HEK293 (cell line): ENCODE data around the gene ZNF546.

Experiments
- FEZF1 ChIP-seq: fragments of 450-650 bp; formaldehyde crosslinking; IDR thresholded peaks from 2 replicates; pipeline ENCODE4 v1.5.1; 2016; ENCODE audit warnings: missing biosample characterization, missing genetic modification characterization
- HOXA7 ChIP-seq: sonication (generic); formaldehyde crosslinking; IDR thresholded peaks from 2 replicates; pipeline ENCODE4 v1.8.1; 2022; ENCODE audit warnings: missing genetic modification reagents, borderline replicate concordance
- MZF1 ChIP-seq: fragments of 450-650 bp; formaldehyde crosslinking; IDR thresholded peaks from 2 replicates; pipeline ENCODE4 v1.5.1; 2017; ENCODE audit warnings: missing biosample characterization, missing genetic modification characterization, borderline replicate concordance
- SP7 ChIP-seq: fragments of 450-650 bp; formaldehyde crosslinking; IDR thresholded peaks from 2 replicates; pipeline ENCODE4 v1.5.1; 2016; ENCODE audit warnings: missing biosample characterization, missing genetic modification characterization
- WT1 ChIP-seq: fragments of 450-650 bp; formaldehyde crosslinking; IDR thresholded peaks from 2 replicates; pipeline ENCODE4 v1.5.1; 2016; ENCODE audit warnings: missing biosample characterization, missing genetic modification characterization
- ZBTB21 ChIP-seq: fragments of 450-650 bp; formaldehyde crosslinking; IDR thresholded peaks from 2 replicates; pipeline ENCODE4 v1.5.1; 2017; ENCODE audit warnings: missing biosample characterization, missing genetic modification characterization
- ZFP69B ChIP-seq: fragments of 450-650 bp; formaldehyde crosslinking; IDR thresholded peaks from 2 replicates; pipeline ENCODE4 v1.5.1; 2016; ENCODE audit warnings: missing biosample characterization, missing genetic modification characterization
- ZNF146 ChIP-seq: fragments of 450-650 bp; formaldehyde crosslinking; IDR thresholded peaks from 2 replicates; pipeline ENCODE4 v1.5.1; 2016; ENCODE audit warnings: missing biosample characterization, missing genetic modification characterization
- ZNF18 ChIP-seq: fragments of 450-650 bp; formaldehyde crosslinking; IDR thresholded peaks from 2 replicates; pipeline ENCODE4 v1.5.1; 2016; ENCODE audit warnings: missing biosample characterization, missing genetic modification characterization
- ZNF19 ChIP-seq: fragments of 450-650 bp; formaldehyde crosslinking; IDR thresholded peaks from 2 replicates; pipeline ENCODE4; 2016; ENCODE audit warnings: missing biosample characterization, missing genetic modification characterization, low read depth
- ZNF239 ChIP-seq: fragments of 450-650 bp; formaldehyde crosslinking; IDR thresholded peaks from 2 replicates; pipeline ENCODE4 v1.5.1; 2016; ENCODE audit warnings: missing biosample characterization, missing genetic modification characterization
- ZNF302 ChIP-seq: fragments of 450-650 bp; formaldehyde crosslinking; IDR thresholded peaks from 2 replicates; pipeline ENCODE4 v1.5.1; 2016; ENCODE audit warnings: missing biosample characterization, missing genetic modification characterization, low read depth
- ZNF324 ChIP-seq: fragments of 450-650 bp; formaldehyde crosslinking; IDR thresholded peaks from 2 replicates; pipeline ENCODE4 v1.5.1; 2016; ENCODE audit warnings: missing biosample characterization, missing genetic modification characterization
- ZNF335 ChIP-seq: fragments of 450-650 bp; formaldehyde crosslinking; conservative IDR thresholded peaks from 2 replicates; pipeline ENCODE4 v1.5.1; 2016; ENCODE audit warnings: missing biosample characterization, missing genetic modification characterization
- ZNF423 ChIP-seq: fragments of 450-650 bp; formaldehyde crosslinking; IDR thresholded peaks from 2 replicates; pipeline ENCODE4 v1.5.1; 2016; ENCODE audit warnings: missing biosample characterization, missing genetic modification characterization
- ZNF548 ChIP-seq: fragments of 450-650 bp; formaldehyde crosslinking; IDR thresholded peaks from 2 replicates; pipeline ENCODE4 v1.5.1; 2016; ENCODE audit warnings: missing biosample characterization, missing genetic modification characterization
- ZNF701 ChIP-seq: fragments of 450-650 bp; formaldehyde crosslinking; IDR thresholded peaks from 2 replicates; pipeline ENCODE4 v1.5.1; 2016; ENCODE audit warnings: missing biosample characterization, missing genetic modification characterization
- ZNF707 ChIP-seq: fragments of 450-650 bp; formaldehyde crosslinking; IDR thresholded peaks from 2 replicates; pipeline ENCODE4 v1.5.1; 2016; ENCODE audit warnings: missing biosample characterization, missing genetic modification characterization
- ZNF792 ChIP-seq: fragments of 450-650 bp; formaldehyde crosslinking; IDR thresholded peaks from 2 replicates; pipeline ENCODE4 v1.5.1; 2016; ENCODE audit warnings: missing biosample characterization, missing genetic modification characterization
- ZSCAN18 ChIP-seq: fragments of 450-650 bp; formaldehyde crosslinking; IDR thresholded peaks from 2 replicates; pipeline ENCODE4 v1.5.1; 2016; ENCODE audit warnings: missing biosample characterization, missing genetic modification characterization
- ZSCAN23 ChIP-seq: fragments of 450-650 bp; formaldehyde crosslinking; IDR thresholded peaks from 2 replicates; pipeline ENCODE4 v1.5.1; 2016; ENCODE audit warnings: missing biosample characterization, missing genetic modification characterization
- ZSCAN4 ChIP-seq: fragments of 450-650 bp; formaldehyde crosslinking; IDR thresholded peaks from 2 replicates; pipeline ENCODE4 v1.5.1; 2017; ENCODE audit warnings: missing biosample characterization, missing genetic modification characterization
- TF ChIP-seq, protein P1 (sequence below): fragments of 450-650 bp; formaldehyde crosslinking; IDR thresholded peaks from 2 replicates; pipeline ENCODE4 v1.5.1; 2016; ENCODE audit warnings: missing biosample characterization, missing genetic modification characterization
- TF ChIP-seq, protein P2 (sequence below): fragments of 450-650 bp; IDR thresholded peaks from 2 replicates; pipeline ENCODE4 v1.5.1; 2018; ENCODE audit warnings: missing biosample characterization, mild to moderate bottlenecking, missing genetic modification characterization
- TF ChIP-seq, protein P3 (sequence below): fragments of 450-650 bp; formaldehyde crosslinking; IDR thresholded peaks from 2 replicates; pipeline ENCODE4 v1.5.1; 2017; ENCODE audit warnings: missing biosample characterization, missing genetic modification characterization
- TF ChIP-seq, protein P4 (sequence below): fragments of 450-650 bp; formaldehyde crosslinking; IDR thresholded peaks from 2 replicates; pipeline ENCODE4 v1.5.1; 2016; ENCODE audit warnings: missing biosample characterization, missing genetic modification characterization

ZNF546 gene

DNA sequence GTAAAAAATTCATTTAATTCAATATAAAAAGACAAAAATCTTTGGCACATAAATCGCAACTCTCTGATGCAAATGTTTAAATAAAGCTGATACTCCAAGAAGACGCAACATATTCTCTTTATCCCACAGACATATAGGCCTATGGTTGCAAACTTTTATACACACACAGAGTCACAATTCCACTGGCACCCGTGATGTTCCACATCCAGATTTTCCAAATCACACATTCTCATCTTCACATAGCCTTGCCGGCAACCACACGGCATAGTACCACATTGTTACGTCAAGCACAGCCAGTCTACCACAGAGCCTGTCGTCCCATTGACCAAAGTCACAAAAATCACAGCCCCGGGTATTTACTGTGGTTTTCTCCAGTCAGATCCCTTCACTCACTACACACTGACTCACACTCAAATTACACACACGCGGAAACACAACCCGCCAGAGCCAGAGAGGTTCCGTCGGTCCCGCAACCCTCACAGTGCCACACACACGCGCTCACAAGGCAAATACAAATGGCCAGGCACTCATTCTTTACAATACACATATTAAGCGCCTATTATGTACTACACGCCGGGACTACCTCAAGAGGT lies 546 bp upstream of the ZNF546 start (continued):
- TF ChIP-seq ZSCAN18 (tag by site-specific recombination) (peak; percentile 85; the same call in 1 of the 2 replicates), ZNF146 (tag by site-specific recombination) (no peak), ZBTB21 (tag by site-specific recombination) (peak; percentile 98), ZNF324 (tag by site-specific recombination) (peak; percentile 42; the same call in 1 of the 2 replicates), ZNF792 (tag by site-specific recombination) (peak; percentile 100), ZFP69B (tag by site-specific recombination) (peak; percentile 74), FEZF1 (tag by site-specific recombination) (no peak; the same call in 1 of the 2 replicates), WT1 (tag by site-specific recombination) (0 out of 2 replicates have a peak, but pooled peaks have one; percentile 22), SP7 (tag by site-specific recombination) (no peak; the same call in 1 of the 2 replicates), ZNF548 (tag by site-specific recombination) (peak; percentile 55; the same call in 1 of the 2 replicates), ZNF239 (tag by site-specific recombination) (peak; percentile 68; the same call in 1 of the 2 replicates), HOXA7 (CRISPR knock-in tag) (no peak), ZSCAN4 (peak; percentile 62), ZNF335 (peak; percentile 99), MZF1 (tag by site-specific recombination) (peak; percentile 70), ZSCAN23 (tag by site-specific recombination) (no peak), ZNF707 (no peak), ZNF18 (tag by site-specific recombination) (peak; percentile 80), ZNF19 (tag by site-specific recombination) (0 out of 2 replicates have a peak, but pooled peaks have one; percentile 30), ZNF701 (tag by site-specific recombination) (0 out of 2 replicates have a peak, but pooled peaks have one; percentile 65), ZNF423 (no peak), ZNF302 (tag by site-specific recombination) (no peak)
- TF ChIP-seq, protein P1, sequence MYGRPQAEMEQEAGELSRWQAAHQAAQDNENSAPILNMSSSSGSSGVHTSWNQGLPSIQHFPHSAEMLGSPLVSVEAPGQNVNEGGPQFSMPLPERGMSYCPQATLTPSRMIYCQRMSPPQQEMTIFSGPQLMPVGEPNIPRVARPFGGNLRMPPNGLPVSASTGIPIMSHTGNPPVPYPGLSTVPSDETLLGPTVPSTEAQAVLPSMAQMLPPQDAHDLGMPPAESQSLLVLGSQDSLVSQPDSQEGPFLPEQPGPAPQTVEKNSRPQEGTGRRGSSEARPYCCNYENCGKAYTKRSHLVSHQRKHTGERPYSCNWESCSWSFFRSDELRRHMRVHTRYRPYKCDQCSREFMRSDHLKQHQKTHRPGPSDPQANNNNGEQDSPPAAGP = peak; percentile 52
- TF ChIP-seq, protein P2, sequence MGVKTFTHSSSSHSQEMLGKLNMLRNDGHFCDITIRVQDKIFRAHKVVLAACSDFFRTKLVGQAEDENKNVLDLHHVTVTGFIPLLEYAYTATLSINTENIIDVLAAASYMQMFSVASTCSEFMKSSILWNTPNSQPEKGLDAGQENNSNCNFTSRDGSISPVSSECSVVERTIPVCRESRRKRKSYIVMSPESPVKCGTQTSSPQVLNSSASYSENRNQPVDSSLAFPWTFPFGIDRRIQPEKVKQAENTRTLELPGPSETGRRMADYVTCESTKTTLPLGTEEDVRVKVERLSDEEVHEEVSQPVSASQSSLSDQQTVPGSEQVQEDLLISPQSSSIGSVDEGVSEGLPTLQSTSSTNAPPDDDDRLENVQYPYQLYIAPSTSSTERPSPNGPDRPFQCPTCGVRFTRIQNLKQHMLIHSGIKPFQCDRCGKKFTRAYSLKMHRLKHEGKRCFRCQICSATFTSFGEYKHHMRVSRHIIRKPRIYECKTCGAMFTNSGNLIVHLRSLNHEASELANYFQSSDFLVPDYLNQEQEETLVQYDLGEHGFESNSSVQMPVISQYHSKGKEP = 0 out of 2 replicates have a peak, but pooled peaks have one; percentile 33
- TF ChIP-seq, protein P3, sequence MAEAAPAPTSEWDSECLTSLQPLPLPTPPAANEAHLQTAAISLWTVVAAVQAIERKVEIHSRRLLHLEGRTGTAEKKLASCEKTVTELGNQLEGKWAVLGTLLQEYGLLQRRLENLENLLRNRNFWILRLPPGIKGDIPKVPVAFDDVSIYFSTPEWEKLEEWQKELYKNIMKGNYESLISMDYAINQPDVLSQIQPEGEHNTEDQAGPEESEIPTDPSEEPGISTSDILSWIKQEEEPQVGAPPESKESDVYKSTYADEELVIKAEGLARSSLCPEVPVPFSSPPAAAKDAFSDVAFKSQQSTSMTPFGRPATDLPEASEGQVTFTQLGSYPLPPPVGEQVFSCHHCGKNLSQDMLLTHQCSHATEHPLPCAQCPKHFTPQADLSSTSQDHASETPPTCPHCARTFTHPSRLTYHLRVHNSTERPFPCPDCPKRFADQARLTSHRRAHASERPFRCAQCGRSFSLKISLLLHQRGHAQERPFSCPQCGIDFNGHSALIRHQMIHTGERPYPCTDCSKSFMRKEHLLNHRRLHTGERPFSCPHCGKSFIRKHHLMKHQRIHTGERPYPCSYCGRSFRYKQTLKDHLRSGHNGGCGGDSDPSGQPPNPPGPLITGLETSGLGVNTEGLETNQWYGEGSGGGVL (tag by site-specific recombination) = no peak
- TF ChIP-seq, protein P4, sequence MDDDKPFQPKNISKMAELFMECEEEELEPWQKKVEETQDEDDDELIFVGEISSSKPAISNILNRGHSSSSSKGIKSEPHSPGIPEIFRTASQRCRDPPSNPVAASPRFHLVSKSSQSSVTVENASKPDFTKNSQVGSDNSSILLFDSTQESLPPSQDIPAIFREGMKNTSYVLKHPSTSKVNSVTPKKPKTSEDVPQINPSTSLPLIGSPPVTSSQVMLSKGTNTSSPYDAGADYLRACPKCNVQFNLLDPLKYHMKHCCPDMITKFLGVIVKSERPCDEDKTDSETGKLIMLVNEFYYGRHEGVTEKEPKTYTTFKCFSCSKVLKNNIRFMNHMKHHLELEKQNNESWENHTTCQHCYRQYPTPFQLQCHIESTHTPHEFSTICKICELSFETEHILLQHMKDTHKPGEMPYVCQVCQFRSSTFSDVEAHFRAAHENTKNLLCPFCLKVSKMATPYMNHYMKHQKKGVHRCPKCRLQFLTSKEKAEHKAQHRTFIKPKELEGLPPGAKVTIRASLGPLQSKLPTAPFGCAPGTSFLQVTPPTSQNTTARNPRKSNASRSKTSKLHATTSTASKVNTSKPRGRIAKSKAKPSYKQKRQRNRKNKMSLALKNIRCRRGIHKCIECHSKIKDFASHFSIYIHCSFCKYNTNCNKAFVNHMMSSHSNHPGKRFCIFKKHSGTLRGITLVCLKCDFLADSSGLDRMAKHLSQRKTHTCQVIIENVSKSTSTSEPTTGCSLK (tag by site-specific recombination) = peak; percentile 86; the same call in 1 of the 2 replicates
